Smooth muscle cell (in vitro differentiated cells): ENCODE measurements around the gene RELN. TPM values are rescaled to one million over a fixed set of nuclear protein-coding genes. Genes with fewer than 3 reads are reported as not detected.

ENCODE experiments used
- DNase-seq: peaks from one replicate; lab custom pipeline; 2025; ENCODE audit not compliant: unreplicated experiment; lab: John Stamatoyannopoulos, UW
- H2AFZ ChIP-seq: fragments of 200-600 bp; sonication (generic); 2 replicates; pipeline ENCODE4 v1.6.0; 2016; ENCODE audit warnings: antibody characterized with exemption, low read depth, mild to moderate bottlenecking
- H3F3A ChIP-seq: fragments of 200-600 bp; sonication (generic); 2 replicates; pipeline ENCODE4 v1.6.0; 2017; ENCODE audit warnings: antibody characterized with exemption, low read depth
- H3K27ac ChIP-seq: fragments of 200-600 bp; sonication (generic); 2 replicates; pipeline ENCODE4 v1.5.1; 2016; ENCODE audit warnings: low read depth, mild to moderate bottlenecking
- H3K27me3 ChIP-seq: fragments of 200-600 bp; sonication (generic); 2 replicates; pipeline ENCODE4 v1.6.1; 2016; ENCODE audit warnings: low read depth, mild to moderate bottlenecking
- H3K36me3 ChIP-seq: fragments of 200-600 bp; sonication (generic); 2 replicates; pipeline ENCODE4 v1.5.1; 2016; ENCODE audit warnings: low read depth
- H3K4me1 ChIP-seq: fragments of 200-600 bp; sonication (generic); 2 replicates; pipeline ENCODE4 v1.5.1; 2016; ENCODE audit warnings: low read depth
- H3K4me2 ChIP-seq: fragments of 200-600 bp; sonication (generic); 2 replicates; pipeline ENCODE4 v1.6.0; 2016; ENCODE audit warnings: mild to moderate bottlenecking
- H3K4me3 ChIP-seq: fragments of 200-600 bp; sonication (generic); 2 replicates; pipeline ENCODE4 v1.5.1; 2016; ENCODE audit warnings: mild to moderate bottlenecking
- H3K79me2 ChIP-seq: fragments of 200-600 bp; sonication (generic); 2 replicates; pipeline ENCODE4 v1.6.0; 2016; ENCODE audit warnings: low read depth, mild to moderate bottlenecking
- H3K9ac ChIP-seq: fragments of 200-600 bp; sonication (generic); 2 replicates; pipeline ENCODE4 v1.6.0; 2016; ENCODE audit warnings: low read depth
- H3K9me3 ChIP-seq: fragments of 200-600 bp; sonication (generic); replicated peaks from 2 replicates; pipeline ENCODE4 v1.5.1; 2016; ENCODE audit warnings: low read depth
- H4K20me1 ChIP-seq: fragments of 200-600 bp; sonication (generic); 2 replicates; pipeline ENCODE4 v1.6.0; 2016; ENCODE audit warnings: low read depth
- WGBS: methylation state at CpG from one replicate; pipeline ENCODE4 v1.1.7; 2016; ENCODE audit warnings: low lambda C conversion rate; 5-methylcytosine and 5-hydroxymethylcytosine counted together
- polyA plus RNA-seq: library from polyadenylated mRNA; unstranded; fragments of >200 nt; fragmentation: Nextera tagmentation; extraction: Ambion mirVana; gene quantifications from 2 replicates; pipeline ENCODE4 v1.2.1, GENCODE V29; 2016
- total RNA-seq: library from RNA; depleted of rRNA; stranded (reverse); fragments of >200 nt; gene quantifications from 2 replicates; pipeline ENCODE4 v1.2.3, GENCODE V29; 2014
- TF ChIP-seq, protein P1 (sequence below): fragments of 200-600 bp; sonication (generic); IDR thresholded peaks from 2 replicates; pipeline ENCODE4 v1.5.1; 2017; ENCODE audit warnings: borderline replicate concordance, mild to moderate bottlenecking, antibody characterized with exemption; ENCODE audit not compliant: insufficient read depth, poor library complexity, severe bottlenecking

RELN gene
- total and polyA plus RNA-seq, 2 experiments from 2014 or later: 0.90 TPM; not detected in 1

DNA sequence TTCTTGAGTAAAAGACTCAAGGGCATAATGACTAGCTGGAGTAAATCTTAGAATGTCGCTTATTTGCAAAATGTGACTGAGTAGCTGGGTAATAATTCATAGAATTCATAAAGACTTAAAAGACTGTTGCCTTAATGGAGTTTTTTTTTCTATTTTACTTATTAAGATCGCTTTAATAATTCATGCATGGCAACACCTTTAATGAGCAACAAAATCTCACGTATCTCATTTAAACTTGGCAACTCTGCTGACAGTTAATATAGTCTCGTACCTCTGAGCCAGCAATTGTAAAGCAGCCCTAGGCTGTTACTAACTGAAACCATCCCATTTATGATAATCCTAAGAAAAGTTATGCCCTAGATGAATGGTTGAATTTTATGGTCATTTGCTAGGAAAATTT, 455.7 kb downstream of the RELN start:
- H3K36me3 ChIP-seq: no peaks in the 10 kb centered on the region
- H3K4me1 ChIP-seq: no peaks in the 10 kb centered on the region
- H3K4me2 ChIP-seq: no peak overlapping the region
- no peaks in the 10 kb centered on the region for H3F3A ChIP-seq
- H4K20me1 ChIP-seq: no peaks in the 10 kb centered on the region
- H3K9me3 ChIP-seq: no peaks in the 10 kb centered on the region
- no peak for DNase-seq
- no peaks in the 10 kb centered on the region for H3K27me3 ChIP-seq
- H2AFZ ChIP-seq: no peak overlapping the region
- H3K79me2 ChIP-seq: no peaks in the 10 kb centered on the region
- TF ChIP-seq, protein P1, sequence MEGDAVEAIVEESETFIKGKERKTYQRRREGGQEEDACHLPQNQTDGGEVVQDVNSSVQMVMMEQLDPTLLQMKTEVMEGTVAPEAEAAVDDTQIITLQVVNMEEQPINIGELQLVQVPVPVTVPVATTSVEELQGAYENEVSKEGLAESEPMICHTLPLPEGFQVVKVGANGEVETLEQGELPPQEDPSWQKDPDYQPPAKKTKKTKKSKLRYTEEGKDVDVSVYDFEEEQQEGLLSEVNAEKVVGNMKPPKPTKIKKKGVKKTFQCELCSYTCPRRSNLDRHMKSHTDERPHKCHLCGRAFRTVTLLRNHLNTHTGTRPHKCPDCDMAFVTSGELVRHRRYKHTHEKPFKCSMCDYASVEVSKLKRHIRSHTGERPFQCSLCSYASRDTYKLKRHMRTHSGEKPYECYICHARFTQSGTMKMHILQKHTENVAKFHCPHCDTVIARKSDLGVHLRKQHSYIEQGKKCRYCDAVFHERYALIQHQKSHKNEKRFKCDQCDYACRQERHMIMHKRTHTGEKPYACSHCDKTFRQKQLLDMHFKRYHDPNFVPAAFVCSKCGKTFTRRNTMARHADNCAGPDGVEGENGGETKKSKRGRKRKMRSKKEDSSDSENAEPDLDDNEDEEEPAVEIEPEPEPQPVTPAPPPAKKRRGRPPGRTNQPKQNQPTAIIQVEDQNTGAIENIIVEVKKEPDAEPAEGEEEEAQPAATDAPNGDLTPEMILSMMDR: no peak
- 81% methylated on average over 4 of the region's 4 CpGs for WGBS
- no peak overlapping the region for H3K27ac ChIP-seq
- H3K4me3 ChIP-seq: no peak overlapping the region
- H3K9ac ChIP-seq: no peak overlapping the region

DNA sequence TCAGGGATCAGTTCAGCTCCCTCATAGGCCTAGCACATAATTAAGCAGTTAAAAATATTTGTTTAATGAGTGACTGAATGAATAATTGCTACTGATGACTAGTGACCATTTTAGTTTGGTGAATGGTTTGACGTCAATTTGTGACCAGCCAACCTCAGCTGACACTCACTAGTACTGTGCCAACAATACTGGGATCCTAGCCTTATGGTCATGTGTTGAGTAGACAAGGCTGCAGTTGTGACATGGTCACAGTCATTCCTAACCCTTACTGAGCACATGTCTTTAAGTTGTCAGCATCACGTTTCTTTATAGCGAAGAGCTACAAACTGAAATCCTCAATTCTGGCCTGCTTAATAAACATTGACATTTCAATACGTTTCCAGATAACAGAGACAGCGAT, 456.5 kb downstream of the RELN start:
- H3K9ac ChIP-seq: no peak overlapping the region
- no peak overlapping the region for H3K4me2 ChIP-seq
- no peaks in the 10 kb centered on the region for H3K79me2 ChIP-seq
- WGBS: 81% methylated on average over 5 of the region's 5 CpGs
- H3K9me3 ChIP-seq: no peaks in the 10 kb centered on the region
- no peak overlapping the region for H3K4me3 ChIP-seq
- no peak for DNase-seq
- H2AFZ ChIP-seq: no peak overlapping the region
- TF ChIP-seq, protein P1: no peak
- H3K27me3 ChIP-seq: peaks cover under 1% of the 10 kb centered on the region
- no peaks in the 10 kb centered on the region for H3K36me3 ChIP-seq
- no peaks in the 10 kb centered on the region for H3K4me1 ChIP-seq
- no peak overlapping the region for H3K27ac ChIP-seq
- no peaks in the 10 kb centered on the region for H3F3A ChIP-seq
- no peaks in the 10 kb centered on the region for H4K20me1 ChIP-seq

DNA sequence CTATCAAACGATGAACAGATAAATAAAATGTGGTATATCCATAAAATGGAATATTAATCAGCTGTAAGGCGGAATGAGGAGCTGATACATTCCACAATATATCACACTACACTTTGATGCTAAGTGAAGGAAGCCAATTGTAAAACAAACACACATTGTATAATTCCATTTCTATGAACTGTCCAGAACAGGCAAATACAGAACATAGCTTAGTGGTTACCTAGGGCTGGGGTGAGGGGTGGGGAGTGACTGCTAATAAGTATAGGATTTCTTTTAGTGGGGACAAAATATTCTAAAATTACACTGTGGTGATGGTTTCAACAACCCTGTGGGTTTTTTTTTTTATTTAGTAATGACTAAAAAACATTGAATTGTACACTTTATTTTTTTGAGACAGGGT, 461.3 kb downstream of the RELN start:
- no peak overlapping the region for H2AFZ ChIP-seq
- H3K27me3 ChIP-seq: peaks cover 5% of the 10 kb centered on the region
- no peaks in the 10 kb centered on the region for H4K20me1 ChIP-seq
- H3K4me3 ChIP-seq: no peak overlapping the region
- H3K36me3 ChIP-seq: no peaks in the 10 kb centered on the region
- WGBS: 83% methylated on average over 2 of the region's 2 CpGs
- H3K4me1 ChIP-seq: no peaks in the 10 kb centered on the region
- DNase-seq: no peak
- no peak overlapping the region for H3K9ac ChIP-seq
- no peak overlapping the region for H3K4me2 ChIP-seq
- TF ChIP-seq, protein P1: no peak
- H3K9me3 ChIP-seq: no peaks in the 10 kb centered on the region
- no peak overlapping the region for H3K27ac ChIP-seq
- no peaks in the 10 kb centered on the region for H3F3A ChIP-seq
- no peaks in the 10 kb centered on the region for H3K79me2 ChIP-seq

DNA sequence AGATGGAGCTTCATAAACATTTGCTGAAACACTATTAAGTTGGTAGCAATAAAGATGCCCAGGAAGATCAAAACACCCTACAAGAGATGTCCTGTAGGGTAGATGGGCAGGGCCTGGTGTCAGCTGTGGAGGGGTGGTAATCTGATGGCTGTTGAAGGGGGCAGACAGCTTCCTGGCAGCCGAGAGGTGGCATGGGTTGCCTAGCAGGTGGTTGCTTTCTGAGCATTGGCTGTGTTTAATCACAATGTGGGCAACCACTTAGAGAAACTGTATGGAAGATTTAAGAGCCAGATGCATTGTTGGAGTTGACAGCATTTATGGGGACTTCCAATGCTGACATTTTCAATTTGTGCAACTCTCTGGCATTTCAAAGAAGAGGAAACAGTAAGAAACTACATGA, 463.5 kb downstream of the RELN start:
- Histone ChIP-seq H2AFZ (no peak overlapping the region), H3K4me2 (no peak overlapping the region), H3K4me1 (no peaks in the 10 kb centered on the region), H3K79me2 (no peaks in the 10 kb centered on the region), H3K9me3 (no peaks in the 10 kb centered on the region), H3K9ac (no peak overlapping the region), H3K27ac (no peak overlapping the region), H4K20me1 (no peaks in the 10 kb centered on the region), H3K4me3 (no peak overlapping the region), H3K36me3 (no peaks in the 10 kb centered on the region), H3F3A (no peaks in the 10 kb centered on the region), H3K27me3 (peaks cover 7% of the 10 kb centered on the region)
- no peak for DNase-seq
- TF ChIP-seq, protein P1: no peak
- WGBS: 57% methylated on average over 1 of the region's 1 CpG
